ENCODE data around the gene NKAIN2.
"Not testable (repeated sequence)": the region's sequence is repeated elsewhere in the genome, so short reads cannot be mapped to it uniquely, and the experiment has no call there.

The NKAIN2 gene

GRCh38 chr6:123972600-123973294 is 169.1 kb downstream of the NKAIN2 start:
- FAIRE-seq = no peak

GRCh38 chr6:123980311-123980710 is 176.6 kb downstream of the NKAIN2 start:
- FAIRE-seq = no peak

- FAIRE-seq = no peak
These were observed 183.3 kb downstream of the NKAIN2 start for GRCh38 chr6:123986938-123987337.

GRCh38 chr6:123989918-123990317 is 186.3 kb downstream of the NKAIN2 start:
- FAIRE-seq = not testable (repeated sequence)

- FAIRE-seq = no peak
These were observed 186.7 kb downstream of the NKAIN2 start for GRCh38 chr6:123990376-123990775.

GRCh38 chr6:123994168-123994567 is 190.5 kb downstream of the NKAIN2 start:
- no peak for FAIRE-seq

GRCh38 chr6:123994891-123995635 is 191.4 kb downstream of the NKAIN2 start:
- FAIRE-seq = no peak

GRCh38 chr6:123997223-123997622 is 193.6 kb downstream of the NKAIN2 start:
- no peak for FAIRE-seq

- FAIRE-seq = no peak
These were observed 198.9 kb downstream of the NKAIN2 start for GRCh38 chr6:124002377-124003081.

GRCh38 chr6:124007266-124007665 is 203.6 kb downstream of the NKAIN2 start:
- FAIRE-seq = no peak

GRCh38 chr6:124008000-124008987 is 204.6 kb downstream of the NKAIN2 start:
- no peak for FAIRE-seq

- FAIRE-seq = no peak
These were observed 205.5 kb downstream of the NKAIN2 start for GRCh38 chr6:124008988-124009765.

- FAIRE-seq = no peak
These were observed 206.9 kb downstream of the NKAIN2 start for GRCh38 chr6:124010574-124010973.

GRCh38 chr6:124011180-124011579 is 207.5 kb downstream of the NKAIN2 start:
- FAIRE-seq = no peak

- not testable (repeated sequence) for FAIRE-seq
These were observed 218.4 kb downstream of the NKAIN2 start for GRCh38 chr6:124022051-124022450.

- no peak for FAIRE-seq
These were observed 219.0 kb downstream of the NKAIN2 start for GRCh38 chr6:124022641-124023040.

- no peak for FAIRE-seq
These were observed 223.0 kb downstream of the NKAIN2 start for GRCh38 chr6:124026694-124027093.

GRCh38 chr6:124027392-124027791 is 223.7 kb downstream of the NKAIN2 start:
- no peak for FAIRE-seq

GRCh38 chr6:124028117-124028516 is 224.5 kb downstream of the NKAIN2 start:
- FAIRE-seq = no peak

GRCh38 chr6:124029567-124029966 is 225.9 kb downstream of the NKAIN2 start:
- FAIRE-seq = no peak

GRCh38 chr6:124033501-124033900 is 229.8 kb downstream of the NKAIN2 start:
- no peak for FAIRE-seq

- FAIRE-seq = no peak
These were observed 232.7 kb downstream of the NKAIN2 start for GRCh38 chr6:124036384-124036783.

Measured in G401.6 (cell line).